B cell (primary cell): ENCODE data around the gene PRRT4. TPM values are rescaled to one million over a fixed set of nuclear protein-coding genes. Genes with fewer than 3 reads are reported as not detected.

Experiments
- ATAC-seq: fragments of 200-7000 bp; cut with Tn5 transposase; one replicate; pipeline ENCODE4 v1.10.0; 2021; ENCODE audit warnings: low read depth, mild to moderate bottlenecking, moderate number of reproducible peaks, moderate library complexity
- CTCF ChIA-PET: fragments of 350-600 bp; sonication (Branson Sonifier 250); formaldehyde crosslinking; loops from one replicate; lab custom pipeline; 2021; ENCODE audit warnings: antibody characterized with exemption, inconsistent platforms; lab: Charles Lee
- POLR2A ChIA-PET: fragments of 350-600 bp; sonication (Branson Sonifier 250); formaldehyde crosslinking; loops from one replicate; lab custom pipeline; 2021; ENCODE audit warnings: antibody characterized with exemption; lab: Charles Lee
- DNase-seq: peaks from one replicate; pipeline ENCODE4 v3.0.0; 2013
- H2AFZ ChIP-seq: 2 replicates; pipeline ENCODE4 v1.6.1; 2012; ENCODE audit warnings: mild to moderate bottlenecking, low read depth, low read length; ENCODE audit not compliant: insufficient read depth, poor library complexity, severe bottlenecking
- H3K27ac ChIP-seq, 2 donors: 1 replicate in 1 of 2; 2 replicates in 1 of 2; pipeline ENCODE4 v1.5.1; 2012 to 2013; ENCODE audit warnings: low read length in 2 of 2, mild to moderate bottlenecking in 2 of 2, moderate library complexity in 1 of 2
- H3K27me3 ChIP-seq, 4 experiments: fragments of 200-600 bp in 1 of 4; sonication (generic) in 1 of 4; replicated peaks in 1 of 4; 1 replicate in 2 of 4; 2 replicates in 2 of 4; pipeline versions ENCODE4 v1.6.1 to v1.7.0; 2013 to 2016; ENCODE audit warnings: low read length in 3 of 4, mild to moderate bottlenecking in 2 of 4, mixed read lengths in 1 of 4, moderate library complexity in 1 of 4; ENCODE audit not compliant: insufficient read depth in 4 of 4, control insufficient read depth in 3 of 4; ENCODE audit errors: control extremely low read depth in 1 of 4
- H3K36me3 ChIP-seq, 2 experiments: replicated peaks in 1 of 2; 1 replicate in 1 of 2; 2 replicates in 1 of 2; pipeline versions ENCODE4 v1.6.1 to v1.7.1; 2013; ENCODE audit warnings: low read length in 1 of 2; ENCODE audit not compliant: insufficient read depth in 2 of 2, control insufficient read depth in 1 of 2; ENCODE audit errors: control extremely low read depth in 1 of 2, extremely low read depth in 1 of 2
- H3K4me1 ChIP-seq, 2 donors: fragments of 200-600 bp in 1 of 2; sonication (generic) in 1 of 2; 1 replicate in 1 of 2; 2 replicates in 1 of 2; pipeline versions ENCODE4 v1.5.1 to v1.6.1; 2013 to 2017; ENCODE audit warnings: low read length in 2 of 2; ENCODE audit not compliant: control insufficient read depth in 2 of 2, insufficient read depth in 2 of 2
- H3K4me2 ChIP-seq: replicated peaks from 2 replicates; pipeline ENCODE3; 2012; ENCODE audit warnings: mild to moderate bottlenecking, low read depth, low read length; ENCODE audit not compliant: poor library complexity, severe bottlenecking
- H3K4me3 ChIP-seq, 5 experiments: fragments of 200-600 bp in 1 of 5; sonication (generic) in 1 of 5; 1 replicate in 3 of 5; 2 replicates in 2 of 5; pipeline versions ENCODE4 v1.5.1 to v1.7.0; 2011 to 2016; ENCODE audit warnings: low read length in 4 of 5, mild to moderate bottlenecking in 4 of 5, low read depth in 2 of 5, control low read depth in 1 of 5, moderate library complexity in 1 of 5; ENCODE audit not compliant: insufficient read depth in 1 of 5; ENCODE audit errors: control extremely low read depth in 1 of 5, extremely low read depth in 1 of 5
- H3K79me2 ChIP-seq: fragments of 200-600 bp; sonication (generic); one replicate; pipeline ENCODE4 v1.6.0; 2016; ENCODE audit warnings: low read length; ENCODE audit not compliant: control insufficient read depth, insufficient read depth
- H3K9ac ChIP-seq: fragments of 200-600 bp; sonication (generic); 2 replicates; pipeline ENCODE4 v1.6.1; 2017; ENCODE audit warnings: mild to moderate bottlenecking, low read length, moderate library complexity
- H3K9me3 ChIP-seq, 3 donors: one replicate each; pipeline versions ENCODE4 v1.6.1 to v1.7.1; 2013; ENCODE audit warnings: low read length in 2 of 3; ENCODE audit not compliant: control insufficient read depth in 2 of 3, insufficient read depth in 1 of 3; ENCODE audit errors: control extremely low read depth in 1 of 3
- H4K20me1 ChIP-seq: 2 replicates; pipeline ENCODE4 v1.6.0; 2012; ENCODE audit warnings: mild to moderate bottlenecking, low read length; ENCODE audit not compliant: insufficient read depth, control insufficient read depth, poor library complexity, severe bottlenecking
- H3K27ac Mint-ChIP-seq: one replicate; pipeline ENCODE4 v1.8.0; 2021; ENCODE audit warnings: mixed read lengths
- H3K27me3 Mint-ChIP-seq: one replicate; pipeline ENCODE4 v1.8.0; 2021; ENCODE audit warnings: mixed read lengths
- H3K4me1 Mint-ChIP-seq: one replicate; pipeline ENCODE4 v1.8.0; 2021; ENCODE audit warnings: mixed read lengths
- H3K4me3 Mint-ChIP-seq: one replicate; pipeline ENCODE4 v1.8.0; 2021; ENCODE audit warnings: mixed read lengths
- H3K9me3 Mint-ChIP-seq: one replicate; pipeline ENCODE4 v1.8.0; 2022; ENCODE audit warnings: mixed read lengths; ENCODE audit not compliant: insufficient read depth
- EZH2 ChIP-seq: IDR thresholded peaks from 2 replicates; pipeline ENCODE4 v1.6.1; 2012; ENCODE audit warnings: borderline replicate concordance, low read depth, mild to moderate bottlenecking, moderate library complexity, low read length; ENCODE audit not compliant: insufficient read depth, poor library complexity, severe bottlenecking
- WGBS: methylation state at CpG from one replicate; pipeline ENCODE4 v1.1.5; 2013; ENCODE audit warnings: missing lambda C conversion rate; ENCODE audit not compliant: insufficient coverage; 5-methylcytosine and 5-hydroxymethylcytosine counted together
- intact Hi-C: fragments of 100-400 bp; cut with micrococcal nuclease; formaldehyde crosslinking; loops from one replicate; pipeline ENCODE4 v1.10.0; 2022
- polyA plus RNA-seq: library from polyadenylated mRNA; depleted of rRNA; stranded (reverse); fragments of >200 nt; gene quantifications from 2 replicates; pipeline ENCODE4 v1.2.3, GENCODE V29; 2012
- total RNA-seq, 2 donors: library from RNA; stranded (reverse); fragments of 120-200 nt in 1 of 2; gene quantifications; 1 replicate in 1 of 2; 2 replicates in 1 of 2; pipeline versions ENCODE4 v1.2.3 to v1.2.4, GENCODE V29; 2013 to 2022
- TF ChIP-seq, protein P1 (sequence below): fragments of 200-600 bp; IDR thresholded peaks from one replicate; pipeline ENCODE4 v1.8.0; 2022; ENCODE audit warnings: antibody characterized with exemption, mild to moderate bottlenecking

The PRRT4 gene
- total and polyA plus RNA-seq, 2 donors (not counting 1 experiment from before 2014, with no cell fraction given) = 0.04 to 0.20 TPM

DNA sequence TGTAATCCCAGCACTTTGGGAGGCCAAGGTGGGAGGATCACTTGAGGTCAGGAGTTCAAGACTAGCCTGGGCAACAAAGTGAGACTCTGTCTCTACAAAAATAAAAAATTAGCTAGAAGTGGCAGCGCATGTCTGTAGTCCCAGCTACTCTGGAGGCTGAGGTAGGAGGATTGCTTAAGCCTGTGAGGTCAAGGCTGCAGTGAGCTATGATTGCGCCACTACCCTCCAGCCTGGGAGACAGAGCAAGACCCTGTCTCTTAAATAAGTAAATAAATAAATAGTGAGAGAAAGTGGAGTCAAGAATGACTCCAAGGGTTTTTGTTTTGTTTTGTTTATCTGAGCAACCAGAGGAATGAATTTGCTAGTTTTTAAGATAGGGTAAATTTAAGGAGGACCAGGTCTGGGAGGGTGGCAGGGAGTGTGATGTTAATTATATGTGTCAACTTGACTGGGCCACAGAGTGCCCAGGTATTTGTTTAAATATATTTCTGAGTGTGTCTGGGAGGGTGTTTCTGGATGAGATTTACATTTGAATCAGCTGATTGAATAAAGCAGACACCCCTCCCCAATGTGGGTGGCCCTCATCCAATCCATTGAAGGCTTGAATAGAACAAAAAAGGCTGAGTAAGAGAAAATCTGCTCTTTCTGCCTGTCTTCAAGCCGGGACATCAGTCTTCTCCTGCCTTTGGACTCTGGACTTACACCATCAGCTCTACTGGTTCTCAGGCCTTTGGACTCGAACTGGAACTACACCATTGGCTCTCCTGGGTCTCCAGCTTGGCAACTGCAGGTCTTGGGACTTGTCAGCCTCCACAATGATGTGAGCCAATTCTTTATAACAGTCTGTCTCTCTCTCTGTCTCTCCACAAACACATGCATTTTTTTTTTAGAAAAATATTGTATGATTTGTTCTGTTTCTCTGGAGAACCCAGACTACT, 24.8 kb upstream of the PRRT4 start:
- CTCF ChIA-PET = interaction anchor here (0.7 to 3.4 kb wide), 14 partner anchors 9 to 827 kb away, joined by 3 to 32 read pairs (median 6); partner anchors contain the start of genes HILPDA and RBM28
- Mint-ChIP-seq H3K4me3 (no peak overlapping the region), H3K4me1 (peaks cover 6% of the 10 kb centered on the region), H3K27ac (no peak overlapping the region), H3K9me3 (no peaks in the 10 kb centered on the region), H3K27me3 (no peaks in the 10 kb centered on the region)
- H3K79me2 ChIP-seq = no peaks in the 10 kb centered on the region
- intact Hi-C loops = loop anchor here (5.0 kb wide), 1 partner anchor 829 kb away; no protein-coding TSS in a partner anchor
- peaks cover 0 to 11% (median 3%) of the 10 kb centered on the region in 4 experiments for H3K27me3 ChIP-seq
- ATAC-seq = no peak
- POLR2A ChIA-PET = no interaction called here
- no peaks in the 10 kb centered on the region for H3K36me3 ChIP-seq
- no peak overlapping the region for H3K4me3 ChIP-seq
- H3K9me3 ChIP-seq = no peaks in the 10 kb centered on the region
- no peak overlapping the region for H3K4me2 ChIP-seq
- peak; percentile 1 for DNase-seq
- H3K4me1 ChIP-seq = peaks cover 0 to 7% of the 10 kb centered on the region in 2 donors
- H4K20me1 ChIP-seq = no peaks in the 10 kb centered on the region
- 93% methylated on average over 3 of the region's 4 CpGs for WGBS
- no peak overlapping the region for H3K27ac ChIP-seq
- TF ChIP-seq, protein P1, sequence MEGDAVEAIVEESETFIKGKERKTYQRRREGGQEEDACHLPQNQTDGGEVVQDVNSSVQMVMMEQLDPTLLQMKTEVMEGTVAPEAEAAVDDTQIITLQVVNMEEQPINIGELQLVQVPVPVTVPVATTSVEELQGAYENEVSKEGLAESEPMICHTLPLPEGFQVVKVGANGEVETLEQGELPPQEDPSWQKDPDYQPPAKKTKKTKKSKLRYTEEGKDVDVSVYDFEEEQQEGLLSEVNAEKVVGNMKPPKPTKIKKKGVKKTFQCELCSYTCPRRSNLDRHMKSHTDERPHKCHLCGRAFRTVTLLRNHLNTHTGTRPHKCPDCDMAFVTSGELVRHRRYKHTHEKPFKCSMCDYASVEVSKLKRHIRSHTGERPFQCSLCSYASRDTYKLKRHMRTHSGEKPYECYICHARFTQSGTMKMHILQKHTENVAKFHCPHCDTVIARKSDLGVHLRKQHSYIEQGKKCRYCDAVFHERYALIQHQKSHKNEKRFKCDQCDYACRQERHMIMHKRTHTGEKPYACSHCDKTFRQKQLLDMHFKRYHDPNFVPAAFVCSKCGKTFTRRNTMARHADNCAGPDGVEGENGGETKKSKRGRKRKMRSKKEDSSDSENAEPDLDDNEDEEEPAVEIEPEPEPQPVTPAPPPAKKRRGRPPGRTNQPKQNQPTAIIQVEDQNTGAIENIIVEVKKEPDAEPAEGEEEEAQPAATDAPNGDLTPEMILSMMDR = no peak
- TF ChIP-seq EZH2 = no peak
- no peak overlapping the region for H2AFZ ChIP-seq
- H3K9ac ChIP-seq = no peak overlapping the region

DNA sequence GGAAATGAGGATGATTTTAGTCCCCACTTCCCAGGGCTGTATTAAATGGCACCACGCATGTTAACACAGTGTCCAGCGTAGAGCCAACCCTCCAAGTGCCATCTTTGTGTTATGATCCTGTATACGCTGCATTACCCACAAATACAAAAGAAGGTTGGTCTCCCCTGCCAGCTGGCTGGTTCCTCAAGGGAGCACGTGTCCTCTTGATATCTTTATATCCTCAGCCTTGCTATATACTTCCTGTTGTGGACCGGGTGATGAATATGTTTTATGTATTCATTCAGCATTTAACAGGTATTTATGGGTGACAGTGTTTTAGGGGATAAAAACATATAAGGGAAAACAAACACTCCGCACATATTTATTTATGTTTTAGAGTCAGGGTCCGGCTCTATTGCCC, 23.2 kb upstream of the PRRT4 start:
- Mint-ChIP-seq H3K27me3 (no peaks in the 10 kb centered on the region), H3K4me1 (peaks cover 3% of the 10 kb centered on the region), H3K4me3 (no peak overlapping the region), H3K27ac (no peak overlapping the region), H3K9me3 (no peaks in the 10 kb centered on the region)
- no peak overlapping the region for H3K27ac ChIP-seq
- H3K9me3 ChIP-seq = no peaks in the 10 kb centered on the region
- POLR2A ChIA-PET = no interaction called here
- H3K36me3 ChIP-seq = no peaks in the 10 kb centered on the region
- H3K4me2 ChIP-seq = no peak overlapping the region
- H3K9ac ChIP-seq = no peak overlapping the region
- peaks cover 0 to 11% (median 3%) of the 10 kb centered on the region in 4 experiments for H3K27me3 ChIP-seq
- H3K79me2 ChIP-seq = no peaks in the 10 kb centered on the region
- H4K20me1 ChIP-seq = no peaks in the 10 kb centered on the region
- intact Hi-C loops = loop anchor here (5.0 kb wide), 1 partner anchor 827 kb away; no protein-coding TSS in a partner anchor
- DNase-seq (peak; percentile 1), ATAC-seq (no peak)
- no peak overlapping the region for H3K4me3 ChIP-seq
- TF ChIP-seq EZH2 = no peak
- TF ChIP-seq, protein P1 = no peak
- H3K4me1 ChIP-seq = peaks cover 0 to 7% of the 10 kb centered on the region in 2 donors
- CTCF ChIA-PET = interaction anchor here (0.7 to 1.2 kb wide), 2 partner anchors 16 to 75 kb away, joined by 4 read pairs; no protein-coding TSS in a partner anchor
- 100% methylated on average over 1 of the region's 7 CpGs for WGBS
- no peak overlapping the region for H2AFZ ChIP-seq
